Colonic mucosa (tissue), 4 donors: ENCODE measurements around the gene SPAG16. TPM values are rescaled to one million over a fixed set of nuclear protein-coding genes. Genes with fewer than 3 reads are reported as not detected.

Experiments used
- DNase-seq: peaks from one replicate; pipeline ENCODE4 v3.0.0-alpha.2; 2020
- H3K27ac ChIP-seq: fragments of 200-600 bp; one replicate; pipeline ENCODE4 v1.8.0; 2021
- H3K27me3 ChIP-seq: fragments of 200-600 bp; one replicate; pipeline ENCODE4 v1.8.0; 2021
- H3K36me3 ChIP-seq: fragments of 200-600 bp; one replicate; pipeline ENCODE4 v1.8.0; 2021
- H3K4me1 ChIP-seq: fragments of 200-600 bp; one replicate; pipeline ENCODE4 v1.8.0; 2021; ENCODE audit warnings: mild to moderate bottlenecking
- H3K4me3 ChIP-seq: fragments of 200-600 bp; one replicate; pipeline ENCODE4 v1.8.0; 2021
- H3K9ac ChIP-seq, 2 donors: one replicate each; pipeline ENCODE4 v1.7.0; 2013; ENCODE audit warnings: control low read depth in 2 of 2, low read depth in 2 of 2, low read length in 2 of 2
- H3K9me3 ChIP-seq: fragments of 200-600 bp; one replicate; pipeline ENCODE4 v1.8.0; 2021
- CTCF ChIP-seq: fragments of 200-600 bp; IDR thresholded peaks from one replicate; pipeline ENCODE4 v1.8.0; 2022; ENCODE audit warnings: antibody characterized with exemption, mild to moderate bottlenecking
- intact Hi-C: fragments of 100-400 bp; cut with DNase I; formaldehyde crosslinking; loops from one replicate; pipeline ENCODE4 v1.14.1; 2022
- total RNA-seq, 2 donors: library from RNA; stranded (reverse); fragmentation: NEBNext Ultra II Directional in 1 of 2; extraction: Animal tissue kit (Norgen Biotek cat#: 25700) in 1 of 2; gene quantifications; one replicate each; pipeline ENCODE4 v1.2.1, GENCODE V29; 2021
- donor health status: healthy.
- donor health status: DM: no; HTN: no; CAD: no.
- donor health status: DM: no; HTN: no; CAD: no.

SPAG16 gene
- total RNA-seq, 2 donors from 2014 or later, result 18.6 to 25.5 TPM

- H3K36me3 ChIP-seq, result no peaks in the 10 kb centered on the region
- no peak overlapping the region for H3K4me3 ChIP-seq
- no peak overlapping the region for H3K9ac ChIP-seq
- H3K9me3 ChIP-seq, result no peaks in the 10 kb centered on the region
- no peaks in the 10 kb centered on the region for H3K4me1 ChIP-seq
- TF ChIP-seq CTCF, result no peak
- no peaks in the 10 kb centered on the region for H3K27me3 ChIP-seq
- H3K27ac ChIP-seq, result no peak overlapping the region
- intact Hi-C loops, result no loop called here
- no peak for DNase-seq
These were observed 522.0 kb downstream of the SPAG16 start for GRCh38 chr2:213806125-213806726.

- Histone ChIP-seq H3K4me1 (no peaks in the 10 kb centered on the region), H3K9ac (no peak overlapping the region), H3K4me3 (no peak overlapping the region), H3K27me3 (no peaks in the 10 kb centered on the region), H3K27ac (no peak overlapping the region), H3K36me3 (no peaks in the 10 kb centered on the region), H3K9me3 (no peaks in the 10 kb centered on the region)
- DNase-seq, result no peak
- intact Hi-C loops, result no loop called here
- no peak for TF ChIP-seq CTCF
These were observed 532.3 kb downstream of the SPAG16 start for GRCh38 chr2:213816583-213816982.

- DNase-seq, result no peak
These were observed 534.2 kb downstream of the SPAG16 start for GRCh38 chr2:213818436-213818835.

GRCh38 chr2:213834331-213834730 lies 550.1 kb downstream of the SPAG16 start:
- Histone ChIP-seq H3K4me1 (no peaks in the 10 kb centered on the region), H3K27ac (no peak overlapping the region), H3K4me3 (no peak overlapping the region), H3K9ac (no peak overlapping the region), H3K9me3 (no peaks in the 10 kb centered on the region), H3K36me3 (no peaks in the 10 kb centered on the region), H3K27me3 (no peaks in the 10 kb centered on the region)
- no peak for DNase-seq
- TF ChIP-seq CTCF, result no peak
- intact Hi-C loops, result no loop called here

More at GRCh38 chr2:213818436-213818835, 534.2 kb downstream of the SPAG16 start:
- Histone ChIP-seq H3K9ac (no peak overlapping the region), H3K9me3 (no peaks in the 10 kb centered on the region), H3K4me3 (no peak overlapping the region), H3K27me3 (no peaks in the 10 kb centered on the region), H3K36me3 (no peaks in the 10 kb centered on the region), H3K4me1 (no peaks in the 10 kb centered on the region), H3K27ac (no peak overlapping the region)
- no peak for TF ChIP-seq CTCF
- intact Hi-C loops, result no loop called here

GRCh38 chr2:213834746-213835145 lies 550.5 kb downstream of the SPAG16 start:
- Histone ChIP-seq H3K9ac (no peak overlapping the region), H3K27ac (no peak overlapping the region), H3K4me3 (no peak overlapping the region), H3K36me3 (no peaks in the 10 kb centered on the region), H3K4me1 (no peaks in the 10 kb centered on the region), H3K9me3 (no peaks in the 10 kb centered on the region), H3K27me3 (no peaks in the 10 kb centered on the region)
- intact Hi-C loops, result no loop called here
- TF ChIP-seq CTCF, result no peak
- DNase-seq, result no peak
